Right forelimb (tissue), 1 donor: Measurements from ENCODE around the gene VASN.
"Not testable (repeated sequence)": the region's sequence is repeated elsewhere in the genome, so short reads cannot be mapped to it uniquely, and the experiment has no call there.

Experiments
- DNase-seq: peaks from one replicate; pipeline ENCODE4 v3.0.0-alpha.2; 2018

VASN gene

GRCh38 chr16:4371357-4372000 lies at the start of gene VASN:
Gene VASN, plus strand, starts transcription at chr16:4371848. Its CDS starts 9,030 bp downstream, at chr16:4380878.
- DNase-seq = peak; percentile 91

- no peak for DNase-seq
Observed at GRCh38 chr16:4322121-4323052, 49.3 kb upstream of the VASN start.

GRCh38 chr16:4323071-4323844 lies 48.4 kb upstream of the VASN start:
- no peak for DNase-seq

- no peak for DNase-seq
Observed at GRCh38 chr16:4323845-4324488, 47.7 kb upstream of the VASN start.

- no peak for DNase-seq
Observed at GRCh38 chr16:4324492-4325252, 47.0 kb upstream of the VASN start.

- no peak for DNase-seq
Observed at GRCh38 chr16:4325253-4325758, 46.3 kb upstream of the VASN start.

- no peak for DNase-seq
Observed at GRCh38 chr16:4327386-4328045, 44.1 kb upstream of the VASN start.

- peak; percentile 89 for DNase-seq
Observed at GRCh38 chr16:4328046-4328781, 43.4 kb upstream of the VASN start.

- DNase-seq = no peak
Observed at GRCh38 chr16:4328782-4329775, 42.6 kb upstream of the VASN start.

- DNase-seq = peak; percentile 85
Observed at GRCh38 chr16:4330277-4330874, 41.3 kb upstream of the VASN start.

GRCh38 chr16:4332083-4332482 lies 39.6 kb upstream of the VASN start:
- DNase-seq = no peak

GRCh38 chr16:4332623-4333307 lies 38.9 kb upstream of the VASN start:
- no peak for DNase-seq

- DNase-seq = no peak
Observed at GRCh38 chr16:4333308-4333638, 38.4 kb upstream of the VASN start.

GRCh38 chr16:4333714-4334113 lies 37.9 kb upstream of the VASN start:
- not testable (repeated sequence) for DNase-seq

- no peak for DNase-seq
Observed at GRCh38 chr16:4334724-4335495, 36.7 kb upstream of the VASN start.

GRCh38 chr16:4336701-4337539 lies 34.7 kb upstream of the VASN start:
- no peak for DNase-seq
